ENCODE results near the gene SUSD1. TPM values are rescaled to one million over a fixed set of nuclear protein-coding genes. Genes with fewer than 3 reads are reported as not detected.

The SUSD1 gene
- total RNA-seq, 2 donors from 2014 or later: 15.1 to 19.0 TPM

GRCh38 chr9:112034216-112034611, 140.9 kb downstream of the SUSD1 start:
- intact Hi-C loops (cut with DNase I): loop anchor here in 1 of 2 donors (10.0 kb wide), 1 partner anchor 59 kb away; no protein-coding TSS in a partner anchor
- no peak for DNase-seq (ENCODE audit: low spot score)

- intact Hi-C loops (cut with DNase I): loop anchor here in 1 of 2 donors (10.0 kb wide), 1 partner anchor 59 kb away; no protein-coding TSS in a partner anchor
- no peak for DNase-seq (ENCODE audit: low spot score)
These were observed 141.6 kb downstream of the SUSD1 start for GRCh38 chr9:112033237-112034215.

GRCh38 chr9:112032743-112033142, 142.4 kb downstream of the SUSD1 start:
- intact Hi-C loops (cut with DNase I): loop anchor here in 1 of 2 donors (10.0 kb wide), 1 partner anchor 58 kb away; no protein-coding TSS in a partner anchor
- DNase-seq (ENCODE audit: low spot score): no peak

GRCh38 chr9:112032009-112032408, 143.1 kb downstream of the SUSD1 start:
- no peak for DNase-seq (ENCODE audit: low spot score)
- intact Hi-C loops (cut with DNase I): loop anchor here in 1 of 2 donors (10.0 kb wide), 1 partner anchor 57 kb away; no protein-coding TSS in a partner anchor

- intact Hi-C loops (cut with DNase I): loop anchor here in 1 of 2 donors (10.0 kb wide), 1 partner anchor 57 kb away; no protein-coding TSS in a partner anchor
- DNase-seq (ENCODE audit: low spot score): no peak
These were observed 143.7 kb downstream of the SUSD1 start for GRCh38 chr9:112031400-112031799.

GRCh38 chr9:112029921-112030444, 145.1 kb downstream of the SUSD1 start:
- DNase-seq (ENCODE audit: low spot score): no peak
- intact Hi-C loops (cut with DNase I): loop anchor here in 1 of 2 donors (10.0 kb wide), 1 partner anchor 55 kb away; no protein-coding TSS in a partner anchor

GRCh38 chr9:112028242-112029221, 146.6 kb downstream of the SUSD1 start:
- intact Hi-C loops (cut with DNase I): no loop called here
- no peak for DNase-seq (ENCODE audit: low spot score)

GRCh38 chr9:112025850-112026249, 149.2 kb downstream of the SUSD1 start:
- intact Hi-C loops (cut with DNase I): no loop called here
- DNase-seq (ENCODE audit: low spot score): no peak

GRCh38 chr9:112021742-112022141, 153.4 kb downstream of the SUSD1 start:
- DNase-seq (ENCODE audit: low spot score): no peak
- intact Hi-C loops (cut with DNase I): no loop called here

GRCh38 chr9:112020680-112021596, 154.2 kb downstream of the SUSD1 start:
- intact Hi-C loops (cut with DNase I): no loop called here

GRCh38 chr9:112017878-112018277, 157.2 kb downstream of the SUSD1 start:
- no peak for DNase-seq (ENCODE audit: low spot score)
- intact Hi-C loops (cut with DNase I): loop anchor here in 1 of 2 donors (1.0 kb wide), 1 partner anchor 25 kb away; no protein-coding TSS in a partner anchor

More at GRCh38 chr9:112020680-112021596, 154.2 kb downstream of the SUSD1 start:
- DNase-seq (ENCODE audit: low spot score): no peak

- intact Hi-C loops (cut with DNase I): no loop called here
These were observed 159.4 kb downstream of the SUSD1 start for GRCh38 chr9:112015736-112016135.

GRCh38 chr9:112015149-112015548, 159.9 kb downstream of the SUSD1 start:
- intact Hi-C loops (cut with DNase I): no loop called here
- no peak for DNase-seq (ENCODE audit: low spot score)

More at GRCh38 chr9:112015736-112016135, 159.4 kb downstream of the SUSD1 start:
- no peak for DNase-seq (ENCODE audit: low spot score)

- intact Hi-C loops (cut with DNase I): no loop called here
These were observed 161.8 kb downstream of the SUSD1 start for GRCh38 chr9:112013266-112013665.

GRCh38 chr9:112012026-112012902, 162.8 kb downstream of the SUSD1 start:
- DNase-seq (ENCODE audit: low spot score): peak; percentile 83
- intact Hi-C loops (cut with DNase I): no loop called here

More at GRCh38 chr9:112013266-112013665, 161.8 kb downstream of the SUSD1 start:
- no peak for DNase-seq (ENCODE audit: low spot score)

GRCh38 chr9:112011051-112011620, 164.0 kb downstream of the SUSD1 start:
- intact Hi-C loops (cut with DNase I): no loop called here
- DNase-seq (ENCODE audit: low spot score): no peak
